OCI-LY1 (cell line): Measurements from ENCODE around the gene PHF14.

Experiments
- EZH2 ChIP-seq: fragments of 200-600 bp; sonication (generic), shearing (Covaris generic); IDR thresholded peaks from 2 replicates; pipeline ENCODE4 v1.8.0; 2017; ENCODE audit warnings: borderline replicate concordance, mixed run types, mild to moderate bottlenecking, antibody characterized with exemption, low read length, moderate library complexity, mixed read lengths
- TF ChIP-seq, protein P1 (sequence below): fragments of 200-600 bp; sonication (generic), shearing (Covaris generic); IDR thresholded peaks from 2 replicates; pipeline ENCODE4 v1.5.1; 2017; ENCODE audit warnings: mild to moderate bottlenecking, antibody characterized with exemption, low read length, moderate library complexity, mixed read lengths

DNA sequence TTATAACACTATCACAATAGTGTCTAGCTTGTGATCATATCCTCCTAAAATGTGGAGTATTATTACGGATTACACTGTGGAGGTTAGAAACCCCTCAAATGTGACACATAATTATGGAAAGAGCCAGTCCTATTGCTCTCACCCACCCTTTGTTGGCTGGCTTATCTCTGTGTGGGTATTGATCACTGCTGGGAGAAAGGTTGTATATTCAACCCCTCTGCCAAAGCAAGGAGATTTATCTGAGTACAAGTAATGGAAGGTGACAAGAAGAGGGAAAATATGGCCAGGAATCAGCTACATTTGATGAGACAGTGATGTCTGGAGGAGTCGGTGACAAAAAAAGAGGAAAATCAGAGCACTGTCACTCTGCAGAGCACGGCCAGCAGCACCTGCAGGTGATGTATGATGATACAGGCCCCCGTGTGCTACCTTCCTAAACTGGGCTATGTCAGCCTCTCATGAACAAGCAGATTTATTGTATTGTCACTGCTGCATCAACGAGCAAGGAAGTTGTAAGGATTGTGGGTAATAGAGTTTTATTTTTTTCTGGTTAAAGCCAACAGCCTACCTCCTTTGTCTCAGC lies 235.3 kb downstream of the PHF14 start:
- TF ChIP-seq, protein P1, sequence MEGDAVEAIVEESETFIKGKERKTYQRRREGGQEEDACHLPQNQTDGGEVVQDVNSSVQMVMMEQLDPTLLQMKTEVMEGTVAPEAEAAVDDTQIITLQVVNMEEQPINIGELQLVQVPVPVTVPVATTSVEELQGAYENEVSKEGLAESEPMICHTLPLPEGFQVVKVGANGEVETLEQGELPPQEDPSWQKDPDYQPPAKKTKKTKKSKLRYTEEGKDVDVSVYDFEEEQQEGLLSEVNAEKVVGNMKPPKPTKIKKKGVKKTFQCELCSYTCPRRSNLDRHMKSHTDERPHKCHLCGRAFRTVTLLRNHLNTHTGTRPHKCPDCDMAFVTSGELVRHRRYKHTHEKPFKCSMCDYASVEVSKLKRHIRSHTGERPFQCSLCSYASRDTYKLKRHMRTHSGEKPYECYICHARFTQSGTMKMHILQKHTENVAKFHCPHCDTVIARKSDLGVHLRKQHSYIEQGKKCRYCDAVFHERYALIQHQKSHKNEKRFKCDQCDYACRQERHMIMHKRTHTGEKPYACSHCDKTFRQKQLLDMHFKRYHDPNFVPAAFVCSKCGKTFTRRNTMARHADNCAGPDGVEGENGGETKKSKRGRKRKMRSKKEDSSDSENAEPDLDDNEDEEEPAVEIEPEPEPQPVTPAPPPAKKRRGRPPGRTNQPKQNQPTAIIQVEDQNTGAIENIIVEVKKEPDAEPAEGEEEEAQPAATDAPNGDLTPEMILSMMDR = no peak
- no peak for TF ChIP-seq EZH2
